OCI-LY3 (cell line): Measurements from ENCODE around the gene LRCH1.

Source experiments
- H2AFZ ChIP-seq: fragments of 200-600, 300-600 bp; shearing (Covaris generic); 2 replicates; pipeline ENCODE4 v1.6.0; 2014; ENCODE audit warnings: antibody characterized with exemption, low read depth, low read length
- H3K27ac ChIP-seq: fragments of 200-600, 300-600 bp; sonication (generic); 2 replicates; pipeline ENCODE4 v1.5.1; 2014; ENCODE audit warnings: mild to moderate bottlenecking, low read length, moderate library complexity, mixed read lengths
- H3K27me3 ChIP-seq: fragments of 200-600, 300-600 bp; sonication (generic); 2 replicates; pipeline ENCODE4 v1.6.1; 2014; ENCODE audit warnings: low read depth, low read length, mixed read lengths
- H3K36me3 ChIP-seq: fragments of 200-600, 300-600 bp; sonication (generic); replicated peaks from 2 replicates; pipeline ENCODE3; 2014; ENCODE audit warnings: low read depth, low read length, mixed read lengths
- H3K4me1 ChIP-seq: fragments of 300-600, 200-600 bp; sonication (generic); 2 replicates; pipeline ENCODE4 v1.6.1; 2014; ENCODE audit warnings: low read length, mixed read lengths
- H3K4me2 ChIP-seq: fragments of 200-600, 300-600 bp; sonication (generic); 2 replicates; pipeline ENCODE4 v1.6.1; 2014; ENCODE audit warnings: low read length, mixed read lengths
- H3K4me3 ChIP-seq: fragments of 300-600, 200-600 bp; sonication (generic); 2 replicates; pipeline ENCODE4 v1.5.1; 2014; ENCODE audit warnings: antibody characterized with exemption, mild to moderate bottlenecking, low read length, moderate library complexity
- H3K79me2 ChIP-seq: fragments of 300-600, 200-600 bp; shearing (Covaris generic); 2 replicates; pipeline ENCODE4 v1.6.1; 2014; ENCODE audit warnings: mild to moderate bottlenecking, low read length, mixed read lengths
- H3K9ac ChIP-seq: fragments of 300-600, 200-600 bp; shearing (Covaris generic); 2 replicates; pipeline ENCODE4 v1.6.0; 2014; ENCODE audit warnings: mild to moderate bottlenecking, low read length, moderate library complexity
- H3K9me3 ChIP-seq: fragments of 200-600, 300-600 bp; shearing (Covaris generic); 2 replicates; pipeline ENCODE4 v1.6.1; 2014; ENCODE audit warnings: low read length, mixed read lengths; ENCODE audit not compliant: insufficient read depth
- H4K20me1 ChIP-seq: fragments of 200-600, 300-600 bp; sonication (generic); 2 replicates; pipeline ENCODE4 v1.6.1; 2016; ENCODE audit warnings: low read length, mixed read lengths; ENCODE audit not compliant: insufficient read depth
- CTCF ChIP-seq: fragments of 200-600, 300-600 bp; sonication (generic); IDR thresholded peaks from 2 replicates; pipeline ENCODE4 v1.5.1; 2014; ENCODE audit warnings: antibody characterized with exemption, low read length, low read depth
- EZH2phosphoT487 ChIP-seq: fragments of 200-600 bp; shearing (Covaris generic); IDR thresholded peaks from 2 replicates; pipeline ENCODE4 v1.6.1; 2018; ENCODE audit warnings: antibody characterized with exemption, mixed run types, low read depth

LRCH1 gene

GRCh38 chr13:46615888-46616531 lies 63.0 kb downstream of the LRCH1 start:
- Histone ChIP-seq H3K79me2 (peaks cover 91% of the 10 kb centered on the region), H2AFZ (no peak overlapping the region), H3K27ac (no peak overlapping the region), H3K9me3 (no peaks in the 10 kb centered on the region), H3K4me1 (peaks cover 43% of the 10 kb centered on the region), H3K27me3 (no peaks in the 10 kb centered on the region), H3K4me3 (no peak overlapping the region), H3K4me2 (no peak overlapping the region), H3K9ac (no peak overlapping the region), H4K20me1 (peaks cover 72% of the 10 kb centered on the region), H3K36me3 (no peaks in the 10 kb centered on the region)
- TF ChIP-seq EZH2phosphoT487 (no peak), CTCF (no peak)

DNA sequence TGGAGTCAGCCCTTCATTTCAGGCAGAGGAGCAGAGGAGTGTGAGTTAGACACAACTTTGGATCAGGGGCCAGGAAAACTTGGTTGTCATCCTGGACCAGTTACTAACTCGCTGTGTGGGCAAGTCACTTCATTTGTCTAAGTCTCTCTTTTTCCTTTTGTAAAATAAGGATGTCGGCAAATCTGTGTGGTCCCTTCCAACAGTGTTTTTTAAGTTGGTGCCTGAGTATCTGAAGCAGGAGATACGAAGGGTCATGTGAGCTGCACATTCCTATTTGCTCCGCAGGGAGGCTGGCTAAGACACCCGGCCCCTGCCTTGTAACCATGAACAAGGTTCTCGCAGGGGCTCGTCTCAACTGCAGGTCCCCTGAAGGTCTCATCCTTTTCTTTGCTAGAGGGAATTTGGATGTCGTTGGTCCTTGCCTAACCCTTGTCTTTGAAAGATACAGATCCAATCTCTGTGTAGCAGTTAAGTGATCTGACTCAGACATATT lies 64.3 kb downstream of the LRCH1 start:
- H3K9me3 ChIP-seq: no peaks in the 10 kb centered on the region

GRCh38 chr13:46617885-46618284 lies 64.9 kb downstream of the LRCH1 start:
- no peaks in the 10 kb centered on the region for H3K9me3 ChIP-seq
- TF ChIP-seq EZH2phosphoT487: no peak
- TF ChIP-seq CTCF: no peak
- no peak overlapping the region for H3K4me3 ChIP-seq
- H4K20me1 ChIP-seq: peaks cover 78% of the 10 kb centered on the region
- peaks cover 55% of the 10 kb centered on the region for H3K4me1 ChIP-seq
- H3K27me3 ChIP-seq: no peaks in the 10 kb centered on the region
- H2AFZ ChIP-seq: no peak overlapping the region
- H3K36me3 ChIP-seq: no peaks in the 10 kb centered on the region
- H3K27ac ChIP-seq: no peak overlapping the region
- H3K9ac ChIP-seq: no peak overlapping the region
- no peak overlapping the region for H3K4me2 ChIP-seq
- peaks cover 95% of the 10 kb centered on the region for H3K79me2 ChIP-seq

More for the DNA sequence above, 64.3 kb downstream of the LRCH1 start:
- Histone ChIP-seq H3K27me3 (no peaks in the 10 kb centered on the region), H3K4me2 (no peak overlapping the region), H3K4me1 (peaks cover 54% of the 10 kb centered on the region), H3K79me2 (peaks cover 95% of the 10 kb centered on the region), H3K4me3 (no peak overlapping the region), H3K9ac (no peak overlapping the region), H4K20me1 (peaks cover 78% of the 10 kb centered on the region), H3K27ac (no peak overlapping the region), H3K36me3 (no peaks in the 10 kb centered on the region), H2AFZ (no peak overlapping the region)
- no peak for TF ChIP-seq EZH2phosphoT487
- TF ChIP-seq CTCF: no peak

DNA sequence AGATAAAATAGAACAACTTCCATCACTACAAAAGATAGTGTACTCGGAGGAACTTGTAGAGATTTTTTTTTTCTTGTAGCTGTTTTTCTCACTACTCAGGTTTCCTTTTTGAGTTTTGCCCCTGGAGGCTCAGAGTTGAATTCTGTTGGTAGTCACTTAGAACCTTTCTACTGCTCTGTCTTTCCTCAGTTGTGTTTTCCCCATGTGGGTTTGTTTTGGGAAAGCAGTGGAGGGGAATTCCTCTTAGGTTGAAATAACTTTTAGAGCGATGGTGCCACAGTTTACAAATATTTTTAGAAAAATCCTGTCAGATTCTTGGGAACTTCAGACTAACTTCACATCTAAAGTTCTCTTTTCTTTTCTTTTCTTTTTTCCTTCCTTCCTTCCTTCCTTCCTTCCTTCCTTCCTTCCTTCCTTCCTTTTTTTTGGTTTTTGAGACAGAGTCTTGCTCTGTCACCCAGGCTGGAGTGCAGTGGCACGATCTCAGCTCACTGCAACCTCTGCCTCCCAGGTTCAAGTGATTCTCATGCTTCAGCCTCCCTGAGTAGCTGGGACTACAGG lies 65.8 kb downstream of the LRCH1 start:
- peaks cover 74% of the 10 kb centered on the region for H4K20me1 ChIP-seq
- no peak for TF ChIP-seq CTCF
- TF ChIP-seq EZH2phosphoT487: no peak
- no peaks in the 10 kb centered on the region for H3K27me3 ChIP-seq
- H3K4me1 ChIP-seq: peaks cover 62% of the 10 kb centered on the region
- no peaks in the 10 kb centered on the region for H3K9me3 ChIP-seq
- H3K36me3 ChIP-seq: no peaks in the 10 kb centered on the region
- H3K4me2 ChIP-seq: no peak overlapping the region
- no peak overlapping the region for H3K9ac ChIP-seq
- H3K79me2 ChIP-seq: peaks cover 96% of the 10 kb centered on the region
- no peak overlapping the region for H3K27ac ChIP-seq
- no peak overlapping the region for H3K4me3 ChIP-seq
- H2AFZ ChIP-seq: no peak overlapping the region
